MCF 10A (cell line): ENCODE measurements around the gene LTBP2. TPM values are rescaled to one million over a fixed set of nuclear protein-coding genes. Genes with fewer than 3 reads are reported as not detected.

Experiments used
- BruUV-seq: library from RNA; stranded (reverse); fragments of 400-500 nt; replicated peaks from 2 replicates; lab custom pipeline; 2021; lab: Mats Ljungman, UMichigan
- CTCF ChIA-PET: fragments of 300-600 bp; sonication (Branson Sonifier 250); formaldehyde crosslinking; extraction: SDS; loops from one replicate; lab custom pipeline; 2021; ENCODE audit warnings: antibody characterized with exemption, inconsistent platforms; lab: Yijun Ruan, JAX
- POLR2A ChIA-PET: fragments of 300-600, 350-650 bp; sonication (Branson Sonifier 250); formaldehyde crosslinking; extraction: SDS; loops from one replicate; lab custom pipeline; 2020; ENCODE audit warnings: antibody characterized with exemption, inconsistent platforms; lab: Yijun Ruan, JAX
- DNase-seq: peaks from one replicate; pipeline ENCODE4 v3.0.0-alpha.2; 2018; ENCODE audit not compliant: unreplicated experiment
- H3K27ac Mint-ChIP-seq: one replicate; pipeline ENCODE4 v1.8.0; 2022; ENCODE audit warnings: mild to moderate bottlenecking, low read depth, mixed read lengths; ENCODE audit not compliant: unreplicated experiment
- H3K27me3 Mint-ChIP-seq: one replicate; pipeline ENCODE4 v1.8.0; 2022; ENCODE audit warnings: mixed read lengths; ENCODE audit not compliant: insufficient read depth, unreplicated experiment
- H3K36me3 Mint-ChIP-seq: one replicate; pipeline ENCODE4 v1.8.0; 2022; ENCODE audit warnings: mild to moderate bottlenecking, moderate library complexity, mixed read lengths; ENCODE audit not compliant: insufficient read depth, unreplicated experiment
- H3K4me1 Mint-ChIP-seq: one replicate; pipeline ENCODE4 v1.8.0; 2022; ENCODE audit warnings: mixed read lengths; ENCODE audit not compliant: insufficient read depth, unreplicated experiment
- H3K4me3 Mint-ChIP-seq: one replicate; pipeline ENCODE4 v1.8.0; 2022; ENCODE audit warnings: mild to moderate bottlenecking, moderate library complexity, mixed read lengths; ENCODE audit not compliant: unreplicated experiment
- H3K9me3 Mint-ChIP-seq: one replicate; pipeline ENCODE4 v1.8.0; 2022; ENCODE audit warnings: mixed read lengths; ENCODE audit not compliant: unreplicated experiment
- CTCF ChIP-seq: fragments of 200-600 bp; IDR thresholded peaks from one replicate; pipeline ENCODE4 v1.8.0; 2022; ENCODE audit warnings: antibody characterized with exemption, mild to moderate bottlenecking; ENCODE audit not compliant: unreplicated experiment
- intact Hi-C: fragments of 100-400 bp; cut with micrococcal nuclease; formaldehyde crosslinking; loops from 2 replicates; pipeline ENCODE4 v1.14.1; 2022
- total RNA-seq: library from RNA; stranded (reverse); gene quantifications from 2 replicates; pipeline ENCODE4 v1.2.3, GENCODE V29; 2022

Gene LTBP2
- total RNA-seq, 1 experiment from 2014 or later: 16.8 TPM

- no peak for TF ChIP-seq CTCF
- CTCF ChIA-PET: interaction anchor here (0.6 kb wide), 2 partner anchors 143 to 145 kb away, joined by 3 to 6 read pairs; no protein-coding TSS in a partner anchor
- peak; percentile 90 for DNase-seq
- no peaks in the 10 kb centered on the region for H3K27me3 Mint-ChIP-seq
- H3K4me1 Mint-ChIP-seq: peaks cover 15% of the 10 kb centered on the region
- BruUV-seq: no TSS peak
- H3K4me3 Mint-ChIP-seq: peak overlapping the region; percentile 46
- peak overlapping the region; percentile 87 for H3K27ac Mint-ChIP-seq
- no peaks in the 10 kb centered on the region for H3K9me3 Mint-ChIP-seq
- intact Hi-C loops: no loop called here
- POLR2A ChIA-PET: interaction anchor here (0.7 kb wide), 1 partner anchor 124 kb away, joined by 3 read pairs; no protein-coding TSS in a partner anchor
- peaks cover 20% of the 10 kb centered on the region for H3K36me3 Mint-ChIP-seq
Observed at GRCh38 chr14:74488786-74489397, 123.1 kb downstream of the LTBP2 start.

- no TSS peak for BruUV-seq
- H3K36me3 Mint-ChIP-seq: peaks cover 44% of the 10 kb centered on the region
Observed at GRCh38 chr14:74486164-74486563, 125.9 kb downstream of the LTBP2 start.

GRCh38 chr14:74483321-74483720 is 128.7 kb downstream of the LTBP2 start:
- Mint-ChIP-seq H3K36me3 (peaks cover 66% of the 10 kb centered on the region), H3K4me3 (no peak overlapping the region), H3K27ac (no peak overlapping the region), H3K9me3 (no peaks in the 10 kb centered on the region), H3K27me3 (no peaks in the 10 kb centered on the region), H3K4me1 (peaks cover 5% of the 10 kb centered on the region)
- POLR2A ChIA-PET: no interaction called here
- no TSS peak for BruUV-seq
- CTCF ChIA-PET: interaction anchor here (0.6 kb wide), 1 partner anchor 247 kb away, joined by 3 read pairs; no protein-coding TSS in a partner anchor
- intact Hi-C loops: no loop called here
- TF ChIP-seq CTCF: no peak
- no peak for DNase-seq

More at GRCh38 chr14:74486164-74486563, 125.9 kb downstream of the LTBP2 start:
- Mint-ChIP-seq H3K9me3 (no peaks in the 10 kb centered on the region), H3K4me3 (no peak overlapping the region), H3K27me3 (no peaks in the 10 kb centered on the region), H3K4me1 (peaks cover 15% of the 10 kb centered on the region), H3K27ac (no peak overlapping the region)
- ChIA-PET CTCF (interaction anchor here (0.6 to 1.0 kb wide), 3 partner anchors 27 to 293 kb away, joined by 3 to 5 read pairs (median 3); no protein-coding TSS in a partner anchor), POLR2A (interaction anchor here (1.2 kb wide), 2 partner anchors 29 to 80 kb away, joined by 3 to 4 read pairs; no protein-coding TSS in a partner anchor)
- no peak for TF ChIP-seq CTCF
- DNase-seq: no peak
- intact Hi-C loops: no loop called here

GRCh38 chr14:74482571-74482970 is 129.5 kb downstream of the LTBP2 start:
- H3K36me3 Mint-ChIP-seq: peaks cover 66% of the 10 kb centered on the region
- H3K4me1 Mint-ChIP-seq: no peaks in the 10 kb centered on the region
- BruUV-seq: no TSS peak
- no peak for DNase-seq
- no peak for TF ChIP-seq CTCF
- ChIA-PET POLR2A (no interaction called here), CTCF (interaction anchor here (0.6 to 1.0 kb wide), 3 partner anchors 54 to 179 kb away, joined by 3 to 4 read pairs (median 3); no protein-coding TSS in a partner anchor)
- no peak overlapping the region for H3K4me3 Mint-ChIP-seq
- intact Hi-C loops: no loop called here
- H3K27ac Mint-ChIP-seq: no peak overlapping the region
- no peaks in the 10 kb centered on the region for H3K27me3 Mint-ChIP-seq
- H3K9me3 Mint-ChIP-seq: no peaks in the 10 kb centered on the region
